BLaER1 (cell line): ENCODE measurements around the gene ANKS1B.

Experiments
- H3K27ac ChIP-seq: shearing (Covaris generic); formaldehyde crosslinking; 2 replicates; pipeline ENCODE4 v1.8.1; 2022
- H3K27me3 ChIP-seq: shearing (Covaris generic); formaldehyde crosslinking; 2 replicates; pipeline ENCODE4 v1.8.1; 2022
- H3K36me3 ChIP-seq: shearing (Covaris generic); formaldehyde crosslinking; 2 replicates; pipeline ENCODE4 v1.8.1; 2022
- H3K4me1 ChIP-seq: shearing (Covaris generic); formaldehyde crosslinking; 2 replicates; pipeline ENCODE4 v1.8.1; 2022
- H3K4me2 ChIP-seq: shearing (Covaris generic); formaldehyde crosslinking; 2 replicates; pipeline ENCODE4 v1.8.1; 2022
- H3K4me3 ChIP-seq: shearing (Covaris generic); formaldehyde crosslinking; 2 replicates; pipeline ENCODE4 v1.8.1; 2022
- H3K9ac ChIP-seq: shearing (Covaris generic); formaldehyde crosslinking; 2 replicates; pipeline ENCODE4 v1.8.1; 2022
- H3K9me3 ChIP-seq: shearing (Covaris generic); formaldehyde crosslinking; 2 replicates; pipeline ENCODE4 v1.8.1; 2022
- H4K20me1 ChIP-seq: shearing (Covaris generic); formaldehyde crosslinking; 2 replicates; pipeline ENCODE4 v1.8.1; 2022
- Cebpa-rat ChIP-seq: shearing (Covaris generic); IDR thresholded peaks from 2 replicates; pipeline ENCODE4 v1.8.1; 2022

ANKS1B gene

DNA sequence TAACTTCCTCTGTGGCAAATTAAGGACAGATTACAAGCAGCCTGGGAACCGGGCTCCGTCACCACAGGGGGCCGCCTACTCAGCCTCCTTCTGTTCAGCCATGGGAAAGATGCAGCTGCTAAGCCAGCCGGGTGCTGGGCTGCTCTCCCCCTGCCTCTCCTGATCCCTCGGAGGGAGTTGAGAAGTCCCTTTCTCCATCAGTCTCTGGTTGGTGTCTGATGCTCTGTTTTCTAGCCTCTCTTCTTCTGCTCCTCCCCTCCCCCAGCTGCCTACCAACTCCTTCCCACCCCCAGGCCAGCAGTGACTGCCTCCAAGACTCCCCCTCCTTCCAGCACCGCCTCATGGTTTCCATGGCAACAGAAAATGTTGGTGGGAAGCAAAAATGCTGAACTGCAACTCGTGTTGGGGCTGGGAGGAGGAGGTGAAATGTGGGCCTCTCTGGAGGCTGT lies 853.0 kb downstream of the ANKS1B start:
- Histone ChIP-seq H3K4me3 (no peak overlapping the region), H3K9me3 (no peaks in the 10 kb centered on the region), H3K36me3 (peaks cover 26% of the 10 kb centered on the region), H3K9ac (no peak overlapping the region), H3K4me1 (peaks cover 10% of the 10 kb centered on the region), H3K27me3 (no peaks in the 10 kb centered on the region), H4K20me1 (no peaks in the 10 kb centered on the region; the same call in 1 of the 2 replicates), H3K27ac (no peak overlapping the region), H3K4me2 (no peak overlapping the region; the same call in 1 of the 2 replicates)
- TF ChIP-seq Cebpa-rat: no peak

GRCh38 chr12:99130808-99131553 lies 853.8 kb downstream of the ANKS1B start:
- no peak overlapping the region for H3K4me2 ChIP-seq
- H3K4me3 ChIP-seq: no peak overlapping the region
- H3K9me3 ChIP-seq: no peaks in the 10 kb centered on the region
- H3K4me1 ChIP-seq: peaks cover 10% of the 10 kb centered on the region
- no peak overlapping the region for H3K27ac ChIP-seq
- H3K36me3 ChIP-seq: peaks cover 26% of the 10 kb centered on the region
- no peaks in the 10 kb centered on the region for H3K27me3 ChIP-seq
- no peak for TF ChIP-seq Cebpa-rat
- H4K20me1 ChIP-seq: no peaks in the 10 kb centered on the region; the same call in 1 of the 2 replicates
- no peak overlapping the region for H3K9ac ChIP-seq

- no peaks in the 10 kb centered on the region for H3K9me3 ChIP-seq
- H4K20me1 ChIP-seq: no peaks in the 10 kb centered on the region; the same call in 1 of the 2 replicates
- no peak overlapping the region for H3K27ac ChIP-seq
- no peak overlapping the region for H3K4me2 ChIP-seq
- H3K4me1 ChIP-seq: peaks cover 10% of the 10 kb centered on the region
- H3K9ac ChIP-seq: no peak overlapping the region
- no peak overlapping the region for H3K4me3 ChIP-seq
- H3K36me3 ChIP-seq: peaks cover 28% of the 10 kb centered on the region
- TF ChIP-seq Cebpa-rat: no peak
- no peaks in the 10 kb centered on the region for H3K27me3 ChIP-seq
Measured at GRCh38 chr12:99128246-99128802, 856.4 kb downstream of the ANKS1B start.

DNA sequence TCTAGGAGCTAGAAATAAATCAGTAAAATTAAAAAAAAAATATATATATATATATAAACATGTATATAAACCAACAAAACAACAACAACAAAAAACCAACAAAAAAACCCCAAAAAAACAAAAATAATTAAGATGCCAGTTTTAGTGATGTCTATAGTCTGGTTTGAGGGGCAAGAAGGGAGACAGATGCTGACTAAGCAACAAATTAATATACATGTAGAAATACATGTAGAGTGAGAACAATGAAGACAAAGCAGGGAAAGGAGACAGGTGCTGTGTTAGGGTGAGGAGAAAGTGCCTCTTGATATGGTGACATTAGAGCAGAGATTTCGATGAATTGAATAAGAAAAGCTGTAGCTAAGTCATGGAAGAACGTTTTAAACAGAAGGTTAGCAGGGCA lies 861.8 kb downstream of the ANKS1B start:
- H3K4me1 ChIP-seq: peaks cover 11% of the 10 kb centered on the region
- no peak overlapping the region for H3K9ac ChIP-seq
- no peaks in the 10 kb centered on the region for H4K20me1 ChIP-seq
- H3K36me3 ChIP-seq: peaks cover 22% of the 10 kb centered on the region; the same call in 1 of the 2 replicates
- no peak for TF ChIP-seq Cebpa-rat
- no peaks in the 10 kb centered on the region for H3K27me3 ChIP-seq
- H3K4me2 ChIP-seq: no peak overlapping the region
- H3K27ac ChIP-seq: no peak overlapping the region
- H3K9me3 ChIP-seq: no peaks in the 10 kb centered on the region
- H3K4me3 ChIP-seq: no peak overlapping the region

DNA sequence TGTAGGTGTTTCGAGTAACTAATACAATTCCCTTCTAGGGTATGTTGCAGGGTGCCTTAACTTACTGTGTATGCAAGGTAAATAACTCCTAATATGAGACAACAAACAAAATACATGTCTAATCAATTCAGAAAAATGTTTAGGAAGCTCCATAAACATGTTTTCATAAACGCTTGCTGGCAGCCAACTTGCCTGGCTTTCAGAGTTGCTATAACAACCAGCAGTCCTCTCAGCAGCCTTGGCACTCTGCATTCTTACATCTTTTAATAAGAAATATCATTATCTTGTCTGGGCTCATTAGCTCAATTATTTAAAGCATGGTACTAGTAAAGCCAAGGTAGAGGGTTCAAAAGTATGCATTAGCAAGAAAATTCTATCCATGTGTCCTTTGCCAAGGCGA lies 862.2 kb downstream of the ANKS1B start:
- Histone ChIP-seq H3K9ac (no peak overlapping the region), H4K20me1 (no peaks in the 10 kb centered on the region), H3K27ac (no peak overlapping the region), H3K27me3 (no peaks in the 10 kb centered on the region), H3K4me3 (no peak overlapping the region), H3K9me3 (no peaks in the 10 kb centered on the region), H3K4me2 (no peak overlapping the region), H3K36me3 (peaks cover 22% of the 10 kb centered on the region; the same call in 1 of the 2 replicates), H3K4me1 (peaks cover 11% of the 10 kb centered on the region)
- no peak for TF ChIP-seq Cebpa-rat

DNA sequence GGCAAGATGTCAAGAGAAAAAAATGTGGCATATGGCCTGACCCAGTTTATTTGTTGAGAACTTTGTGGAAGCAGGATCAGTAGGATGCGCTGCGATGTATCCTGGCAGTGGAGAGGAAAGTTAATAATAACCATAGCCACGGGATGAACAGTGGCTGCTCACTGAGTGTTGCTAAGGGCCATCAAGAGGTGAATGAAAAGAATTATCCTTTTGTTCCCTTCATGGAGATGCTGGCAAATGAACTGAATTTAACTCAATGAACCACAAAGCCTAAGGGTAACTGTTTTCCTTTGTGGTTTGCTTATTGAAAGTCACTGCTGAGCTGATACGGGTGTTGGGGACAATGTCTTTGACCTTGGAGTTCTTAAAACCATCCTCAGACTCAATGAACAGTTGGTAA lies 863.2 kb downstream of the ANKS1B start:
- no peak overlapping the region for H3K4me3 ChIP-seq
- H3K4me2 ChIP-seq: 0 out of 2 replicates have a peak overlapping the region, but pooled peaks have one; percentile 0
- no peaks in the 10 kb centered on the region for H4K20me1 ChIP-seq
- TF ChIP-seq Cebpa-rat: no peak
- H3K9ac ChIP-seq: no peak overlapping the region
- peaks cover 11% of the 10 kb centered on the region for H3K4me1 ChIP-seq
- no peaks in the 10 kb centered on the region for H3K9me3 ChIP-seq
- H3K27ac ChIP-seq: no peak overlapping the region
- no peaks in the 10 kb centered on the region for H3K27me3 ChIP-seq
- peaks cover 22% of the 10 kb centered on the region; the same call in 1 of the 2 replicates for H3K36me3 ChIP-seq

GRCh38 chr12:99119943-99120342 lies 864.8 kb downstream of the ANKS1B start:
- H3K4me3 ChIP-seq: no peak overlapping the region
- H3K36me3 ChIP-seq: peaks cover 15% of the 10 kb centered on the region; the same call in 1 of the 2 replicates
- H3K9ac ChIP-seq: no peak overlapping the region
- H4K20me1 ChIP-seq: no peaks in the 10 kb centered on the region
- H3K4me2 ChIP-seq: no peak overlapping the region
- no peak overlapping the region for H3K27ac ChIP-seq
- no peak for TF ChIP-seq Cebpa-rat
- no peaks in the 10 kb centered on the region for H3K9me3 ChIP-seq
- H3K27me3 ChIP-seq: no peaks in the 10 kb centered on the region
- peaks cover 11% of the 10 kb centered on the region for H3K4me1 ChIP-seq

DNA sequence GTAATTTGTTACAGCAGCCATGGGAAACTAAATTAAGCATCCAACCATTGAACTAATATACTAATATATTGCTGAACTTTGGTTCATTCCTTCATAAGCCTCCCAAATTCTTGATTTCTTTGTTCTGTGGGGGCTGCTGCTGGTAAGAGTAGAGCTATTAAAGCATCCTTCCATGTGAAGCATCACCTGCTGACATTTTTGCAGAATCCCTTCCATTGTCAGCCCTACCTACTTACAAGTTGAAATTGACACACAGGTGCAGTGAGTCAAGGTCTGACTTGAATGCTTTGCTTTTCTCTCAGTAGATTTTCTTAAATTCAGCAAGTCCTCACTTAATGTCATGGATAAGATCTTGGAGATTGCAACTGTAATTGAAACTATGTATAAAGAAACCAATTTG lies 865.3 kb downstream of the ANKS1B start:
- no peak overlapping the region for H3K4me2 ChIP-seq
- H3K27me3 ChIP-seq: no peaks in the 10 kb centered on the region
- H4K20me1 ChIP-seq: no peaks in the 10 kb centered on the region
- H3K9ac ChIP-seq: no peak overlapping the region
- no peak overlapping the region for H3K27ac ChIP-seq
- no peaks in the 10 kb centered on the region for H3K9me3 ChIP-seq
- H3K4me3 ChIP-seq: no peak overlapping the region
- peaks cover 15% of the 10 kb centered on the region; the same call in 1 of the 2 replicates for H3K36me3 ChIP-seq
- no peak for TF ChIP-seq Cebpa-rat
- H3K4me1 ChIP-seq: peaks cover 11% of the 10 kb centered on the region

DNA sequence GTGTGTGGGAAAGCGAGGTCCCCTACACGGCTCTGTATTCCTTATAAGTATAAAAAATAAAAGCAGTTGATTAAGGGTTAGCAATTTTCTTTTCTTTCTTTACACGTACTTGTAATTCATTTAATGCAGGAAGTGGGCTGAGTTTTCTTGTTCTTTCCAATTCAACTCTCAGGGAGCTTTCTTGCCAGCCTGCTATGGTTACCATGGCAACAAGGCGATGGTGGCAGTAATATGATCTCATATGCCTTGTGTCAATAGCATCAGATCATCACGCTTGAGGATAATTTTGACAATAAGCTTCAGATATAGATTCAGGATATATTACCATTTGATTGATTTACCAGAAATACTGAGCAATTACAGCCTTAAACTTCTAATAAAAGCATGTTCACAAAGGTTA lies 873.1 kb downstream of the ANKS1B start:
- H3K36me3 ChIP-seq: peaks cover 13% of the 10 kb centered on the region; the same call in 1 of the 2 replicates
- H3K27ac ChIP-seq: no peak overlapping the region
- no peaks in the 10 kb centered on the region for H3K9me3 ChIP-seq
- H3K4me1 ChIP-seq: no peaks in the 10 kb centered on the region
- H3K4me3 ChIP-seq: no peak overlapping the region
- H4K20me1 ChIP-seq: no peaks in the 10 kb centered on the region
- no peak overlapping the region for H3K4me2 ChIP-seq
- H3K9ac ChIP-seq: no peak overlapping the region
- TF ChIP-seq Cebpa-rat: no peak
- H3K27me3 ChIP-seq: no peaks in the 10 kb centered on the region

DNA sequence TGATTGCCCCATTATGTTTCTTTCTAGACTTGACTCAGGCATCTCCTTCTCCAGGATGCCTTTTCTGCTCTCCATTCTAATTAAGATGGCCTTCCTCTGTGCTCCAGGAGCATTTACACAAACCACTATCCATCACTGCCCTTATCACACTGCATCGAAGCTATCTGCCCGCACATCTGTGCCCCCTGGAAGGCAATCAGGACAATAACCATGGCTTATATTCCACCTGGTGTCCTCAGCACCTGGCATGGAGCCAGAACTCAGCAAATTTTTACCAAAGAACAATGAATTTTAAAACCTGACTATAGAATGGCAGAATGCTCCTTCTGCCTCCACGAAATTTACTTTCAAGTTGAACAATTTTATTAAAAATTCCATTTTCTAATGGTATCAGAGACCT lies 873.9 kb downstream of the ANKS1B start:
- no peaks in the 10 kb centered on the region for H3K27me3 ChIP-seq
- no peaks in the 10 kb centered on the region for H4K20me1 ChIP-seq
- peaks cover 13% of the 10 kb centered on the region; the same call in 1 of the 2 replicates for H3K36me3 ChIP-seq
- H3K27ac ChIP-seq: no peak overlapping the region
- no peak overlapping the region for H3K9ac ChIP-seq
- no peak overlapping the region for H3K4me3 ChIP-seq
- no peaks in the 10 kb centered on the region for H3K9me3 ChIP-seq
- H3K4me2 ChIP-seq: no peak overlapping the region
- H3K4me1 ChIP-seq: no peaks in the 10 kb centered on the region
- TF ChIP-seq Cebpa-rat: no peak
